K562 (cell line): ENCODE data around the gene SLC28A1. TPM values are rescaled to one million over a fixed set of nuclear protein-coding genes. Genes with fewer than 3 reads are reported as not detected.
A peak's percentile ranks its signal among the peaks of the same experiment; 100 is the strongest.

Experiments
- ATAC-seq: fragments of 200-7000 bp; cut with Tn5 transposase; 3 replicates; pipeline ENCODE4 v1.9.1; 2020; ENCODE audit warnings: moderate library complexity
- BruUV-seq: library from RNA; stranded (reverse); fragments of 400-500 nt; replicated peaks from 2 replicates; lab custom pipeline; 2021; lab: Mats Ljungman, UMichigan
- CTCF ChIA-PET: fragments of 300-600 bp; formaldehyde crosslinking; extraction: SDS; loops from one replicate; lab custom pipeline; 2021; ENCODE audit warnings: low intra/inter-chr PET ratio; lab: Yijun Ruan, JAX
- POLR2A ChIA-PET: fragments of 300-600, 350-650 bp; sonication (Branson Sonifier 250); formaldehyde crosslinking; extraction: SDS; loops from one replicate; lab custom pipeline; 2021; ENCODE audit warnings: antibody characterized with exemption, inconsistent platforms; lab: Yijun Ruan, JAX
- DNase-seq, 4 experiments: peaks; one replicate each; pipeline versions ENCODE4 v3.0.0 to v3.0.0-alpha.2; 2011 to 2018; ENCODE audit warnings: low spot score in 3 of 4, mixed read lengths in 3 of 4; ENCODE audit errors: extremely low read depth in 1 of 4
- FAIRE-seq: peaks from 2 replicates; lab custom pipeline; 2011; peaks lifted over from hg19 to GRCh38; lab: Jason Lieb, UNC
- H2AFZ ChIP-seq: 2 replicates; pipeline ENCODE4 v1.6.0; 2011; ENCODE audit warnings: low read depth, low read length, control low read depth, inconsistent platforms
- H3K27ac ChIP-seq: fragments of 200-600 bp; 3 replicates; pipeline ENCODE4 v1.8.0; 2011; ENCODE audit warnings: low read depth, mild to moderate bottlenecking, control low read depth, inconsistent platforms, low read length, moderate library complexity, mixed read lengths; ENCODE audit errors: extremely low read depth
- H3K27me3 ChIP-seq, 2 experiments: fragments of 300-600 bp in 1 of 2; 2 replicates in 1 of 2; 3 replicates in 1 of 2; pipeline versions ENCODE4 v1.6.0 to v1.8.0; 2011; ENCODE audit warnings: inconsistent platforms in 2 of 2, low read length in 2 of 2, mild to moderate bottlenecking in 1 of 2, mixed read lengths in 1 of 2, moderate library complexity in 1 of 2; ENCODE audit not compliant: control insufficient read depth in 2 of 2, insufficient read depth in 2 of 2
- H3K36me3 ChIP-seq: fragments of 300-600 bp; 3 replicates; pipeline ENCODE4 v1.8.0; 2011; ENCODE audit warnings: mild to moderate bottlenecking, low read length, inconsistent platforms; ENCODE audit not compliant: control insufficient read depth, insufficient read depth
- H3K4me1 ChIP-seq, 2 experiments: fragments of 200-600 bp in 1 of 2; replicated peaks in 1 of 2; 2 replicates in 1 of 2; 3 replicates in 1 of 2; pipeline versions ENCODE4 v1.5.1 to v1.8.0; 2011; ENCODE audit warnings: inconsistent platforms in 2 of 2, low read length in 2 of 2, mild to moderate bottlenecking in 1 of 2, mixed read lengths in 1 of 2, moderate library complexity in 1 of 2; ENCODE audit not compliant: control insufficient read depth in 2 of 2, insufficient read depth in 2 of 2
- H3K4me2 ChIP-seq: 2 replicates; pipeline ENCODE4 v1.6.1; 2011; ENCODE audit warnings: low read length, control low read depth, inconsistent platforms, mixed read lengths; ENCODE audit not compliant: insufficient read depth
- H3K4me3 ChIP-seq: fragments of 200-600 bp; sonication (generic), shearing (Covaris generic); 2 replicates; pipeline ENCODE4 v1.5.1; 2016; ENCODE audit warnings: control low read depth, inconsistent platforms
- H3K79me2 ChIP-seq: fragments of 200-600 bp; 3 replicates; pipeline ENCODE4 v1.8.0; 2011; ENCODE audit warnings: low read length, inconsistent platforms; ENCODE audit not compliant: control insufficient read depth, insufficient read depth
- H3K9ac ChIP-seq, 2 experiments: 2 replicates each; pipeline versions ENCODE4 v1.6.0 to v1.6.1; 2011; ENCODE audit warnings: low read depth in 2 of 2, low read length in 2 of 2, control low read depth in 1 of 2, inconsistent platforms in 1 of 2, mild to moderate bottlenecking in 1 of 2, mixed read lengths in 1 of 2; ENCODE audit not compliant: insufficient read depth in 1 of 2
- H3K9me1 ChIP-seq: one replicate; pipeline ENCODE4 v1.6.0; 2011; ENCODE audit warnings: inconsistent platforms, mild to moderate bottlenecking, low read length, moderate library complexity; ENCODE audit not compliant: control insufficient read depth, insufficient read depth
- H3K9me3 ChIP-seq: replicated peaks from 2 replicates; pipeline ENCODE4 v1.5.1; 2011; ENCODE audit warnings: low read depth, low read length, inconsistent platforms; ENCODE audit not compliant: control insufficient read depth, insufficient read depth
- H4K20me1 ChIP-seq: replicated peaks from 2 replicates; pipeline ENCODE4 v1.6.1; 2011; ENCODE audit warnings: low read length, inconsistent platforms, mixed read lengths; ENCODE audit not compliant: control insufficient read depth, insufficient read depth
- SMAD4 ChIP-seq: fragments of 250-450 bp; sonication (Bioruptor Pico); conservative IDR thresholded peaks from 2 replicates; pipeline ENCODE4 v1.8.0; 2021; ENCODE audit warnings: inconsistent platforms, mild to moderate bottlenecking, moderate library complexity
- WGBS: fragments of 100-300 bp; shearing (Covaris generic); methylation state at CpG from one replicate; pipeline ENCODE4 v1.1.6; 2016; ENCODE audit warnings: low coverage, mixed read lengths; ENCODE audit not compliant: insufficient coverage; ENCODE audit errors: missing lambda C conversion rate; 5-methylcytosine and 5-hydroxymethylcytosine counted together
- in situ Hi-C: fragments of 300-500 bp; cut with MboI; formaldehyde crosslinking; loops from 4 replicates; pipeline ENCODE4 v1.15.0; 2018; ENCODE audit warnings: inconsistent platforms, mixed read lengths
- intact Hi-C: fragments of 100-400 bp; cut with micrococcal nuclease; formaldehyde crosslinking; loops from 2 replicates; pipeline ENCODE4 v1.14.2; 2022
- polyA plus RNA-seq, 8 experiments: library from polyadenylated mRNA; depleted of rRNA in 4 of 8; stranded (reverse) in 5 of 8; unstranded in 3 of 8; fragments of >200 nt; fragmentation: Nextera tagmentation in 2 of 8; fragmentation: Illumina TruSeq in 1 of 8; extraction: Ambion mirVana in 2 of 8; extraction: Trizol in 1 of 8; gene quantifications; 2 replicates each; pipeline versions ENCODE4 v1.2.1 to v1.2.3, GENCODE V29; 2011 to 2014; ENCODE audit warnings: inconsistent platforms in 1 of 8, missing spikeins in 1 of 8
- total RNA-seq, 7 experiments: library from RNA; depleted of rRNA in 6 of 7; stranded (reverse); fragments of >200 nt in 6 of 7; fragmentation: Illumina TruSeq in 2 of 7; extraction: Trizol in 2 of 7; gene quantifications; 2 replicates each; pipeline versions ENCODE4 v1.2.1 to v1.2.3, GENCODE V29; 2011 to 2021; ENCODE audit warnings: low replicate concordance in 1 of 7
- TF ChIP-seq, protein P1 (sequence below): IDR thresholded peaks from 2 replicates; pipeline ENCODE4 v1.6.1; 2016; ENCODE audit warnings: missing genetic modification characterization, missing compliant biosample characterization

The SLC28A1 gene
- total and polyA plus RNA-seq, 9 of the 15 experiments (the other 6 are each of a cell fraction or from before 2014, with no cell fraction given), result 0.04 TPM; not detected in 8

DNA sequence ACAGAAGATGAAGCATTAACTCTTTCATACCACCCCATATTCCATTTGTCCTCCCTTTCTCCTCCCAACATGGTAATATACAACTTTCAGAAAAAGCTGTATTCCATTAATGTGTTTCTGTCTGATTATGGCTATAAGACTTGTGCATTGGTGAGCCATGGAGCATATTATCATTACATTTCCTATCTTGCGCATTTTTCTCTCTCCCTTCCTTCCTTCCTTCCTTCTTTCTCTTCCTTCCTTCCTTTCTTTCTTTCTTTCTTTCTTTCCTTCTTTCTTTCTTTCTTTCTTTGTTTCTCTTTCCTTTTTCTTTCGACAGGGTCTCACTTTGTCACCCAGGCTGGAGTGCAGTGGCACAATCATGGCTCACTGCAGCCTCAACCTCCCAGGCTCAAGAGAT, 71.7 kb downstream of the SLC28A1 start:
- no peaks in the 10 kb centered on the region for H3K27me3 ChIP-seq
- no peak overlapping the region for H3K4me3 ChIP-seq
- ChIA-PET CTCF (interaction anchor here (0.7 kb wide), 1 partner anchor 49 kb away, joined by 3 read pairs; no protein-coding TSS in a partner anchor), POLR2A (interaction anchor here (0.6 kb wide), 1 partner anchor 80 kb away, joined by 3 read pairs; no protein-coding TSS in a partner anchor)
- H3K79me2 ChIP-seq, result no peaks in the 10 kb centered on the region
- H3K9me1 ChIP-seq, result no peaks in the 10 kb centered on the region
- no TSS peak for BruUV-seq
- no peaks in the 10 kb centered on the region for H3K36me3 ChIP-seq
- no peak overlapping the region for H3K27ac ChIP-seq
- TF ChIP-seq, protein P1, sequence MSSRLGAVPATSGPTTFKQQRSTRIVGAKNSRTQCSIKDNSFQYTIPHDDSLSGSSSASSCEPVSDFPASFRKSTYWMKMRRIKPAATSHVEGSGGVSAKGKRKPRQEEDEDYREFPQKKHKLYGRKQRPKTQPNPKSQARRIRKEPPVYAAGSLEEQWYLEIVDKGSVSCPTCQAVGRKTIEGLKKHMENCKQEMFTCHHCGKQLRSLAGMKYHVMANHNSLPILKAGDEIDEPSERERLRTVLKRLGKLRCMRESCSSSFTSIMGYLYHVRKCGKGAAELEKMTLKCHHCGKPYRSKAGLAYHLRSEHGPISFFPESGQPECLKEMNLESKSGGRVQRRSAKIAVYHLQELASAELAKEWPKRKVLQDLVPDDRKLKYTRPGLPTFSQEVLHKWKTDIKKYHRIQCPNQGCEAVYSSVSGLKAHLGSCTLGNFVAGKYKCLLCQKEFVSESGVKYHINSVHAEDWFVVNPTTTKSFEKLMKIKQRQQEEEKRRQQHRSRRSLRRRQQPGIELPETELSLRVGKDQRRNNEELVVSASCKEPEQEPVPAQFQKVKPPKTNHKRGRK, result peak; percentile 66
- no peak for TF ChIP-seq SMAD4 (CRISPR knock-in tag)
- TF ChIP-seq, all 486 proteins: peak for 1
- Histone ChIP-seq H3K4me1 (peaks cover 48 to 53% of the 10 kb centered on the region in 2 experiments), H3K4me2 (no peak overlapping the region; the same call in 1 of the 2 replicates), H3K9me3 (no peaks in the 10 kb centered on the region), H3K9ac (no peak overlapping the region), H4K20me1 (no peaks in the 10 kb centered on the region), H2AFZ (peak overlapping the region; percentile 87; the same call in 1 of the 2 replicates)
- intact Hi-C loops, result no loop called here
- in situ Hi-C loops, result no loop called here
- FAIRE-seq (no peak), ATAC-seq (no peak), DNase-seq (no peak)
- whole genome bisulfite sequencing, result 83% methylated on average over 2 of the region's 2 CpGs
